ENCODE measurements around the gene DCHS2.
"Not testable (repeated sequence)": the region's sequence is repeated elsewhere in the genome, so short reads cannot be mapped to it uniquely, and the experiment has no call there.

DCHS2 gene

DNA sequence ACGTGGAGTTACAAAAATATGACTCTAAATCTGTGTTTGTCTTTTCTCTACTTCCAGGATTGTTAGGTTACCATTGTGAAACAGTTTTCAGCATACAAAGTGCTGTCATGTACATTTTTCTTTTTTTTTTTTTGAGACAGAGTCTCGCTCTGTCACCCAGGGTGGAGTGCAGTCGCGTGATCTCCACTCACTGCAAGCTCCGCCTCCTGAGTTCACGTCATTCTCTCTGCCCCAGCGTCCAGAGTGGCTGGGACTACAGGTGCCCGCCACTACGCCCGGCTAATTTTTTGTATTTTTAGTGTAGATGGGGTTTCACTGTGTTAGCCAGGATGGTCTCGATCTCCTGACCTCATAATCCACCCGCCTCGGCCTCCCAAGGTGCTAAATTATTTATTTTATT lies 274.2 kb downstream of the DCHS2 start:
- DNase-seq (ENCODE audit: low spot score) = not testable (repeated sequence)

DNA sequence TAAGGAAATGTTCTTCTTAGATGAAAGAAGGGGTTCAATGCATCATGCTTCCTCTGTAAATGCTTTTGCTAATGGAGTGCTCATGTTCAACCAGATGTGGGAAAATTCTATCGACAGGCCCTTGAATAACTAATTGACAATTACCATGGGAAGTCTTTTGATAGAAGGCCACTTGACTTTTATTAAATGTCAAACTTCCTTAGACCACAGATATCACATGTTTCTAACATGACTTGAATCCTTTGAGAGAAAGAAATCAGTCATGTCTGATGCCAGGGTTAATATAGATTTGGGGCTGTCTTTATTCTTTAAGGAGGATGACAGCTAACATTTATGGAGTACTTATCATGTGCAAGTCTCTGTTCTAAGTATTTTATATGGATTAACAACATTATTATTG lies 280.1 kb downstream of the DCHS2 start:
- no peak for DNase-seq (ENCODE audit: low spot score)

DNA sequence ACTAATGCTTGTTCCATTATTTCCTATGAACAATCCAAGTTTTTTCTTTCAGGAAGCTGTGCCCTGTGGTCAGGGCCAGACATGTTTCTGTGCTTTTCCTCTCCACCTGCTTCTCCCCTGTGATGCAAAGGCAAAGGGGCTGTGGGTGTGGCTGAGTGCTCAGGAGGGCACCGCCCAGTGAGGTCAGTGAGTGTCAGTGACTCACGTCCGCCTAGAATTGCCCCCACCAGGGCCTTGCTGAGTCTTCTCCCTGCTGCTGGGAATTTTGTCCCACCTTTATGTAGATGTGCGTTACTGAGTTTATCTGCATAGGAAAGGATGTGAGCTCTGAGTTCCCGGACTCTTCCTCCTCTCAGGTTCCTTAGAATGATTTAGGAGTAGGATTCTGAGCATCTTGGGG lies 283.2 kb downstream of the DCHS2 start:
- no peak for DNase-seq (ENCODE audit: low spot score)

DNA sequence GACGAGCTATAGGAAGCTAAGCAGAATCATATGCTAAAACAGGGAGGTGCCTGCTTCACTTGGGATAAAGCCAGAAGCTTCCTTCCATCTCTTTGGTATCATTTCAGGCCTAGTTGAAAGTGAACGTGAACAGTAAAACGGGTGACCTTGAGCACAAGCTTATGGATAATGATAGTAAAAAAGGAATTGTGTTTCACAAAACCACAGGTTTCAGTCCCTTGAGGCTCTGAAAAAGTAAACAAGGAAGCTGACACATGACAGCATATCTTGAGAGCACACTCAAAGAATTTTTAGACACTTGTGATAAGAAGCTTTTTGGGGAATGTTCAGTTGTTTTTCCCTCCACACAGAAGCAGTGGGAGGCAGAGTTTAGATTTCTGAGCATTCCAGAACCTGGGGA lies 286.1 kb downstream of the DCHS2 start:
- DNase-seq (ENCODE audit: low spot score) = no peak

DNA sequence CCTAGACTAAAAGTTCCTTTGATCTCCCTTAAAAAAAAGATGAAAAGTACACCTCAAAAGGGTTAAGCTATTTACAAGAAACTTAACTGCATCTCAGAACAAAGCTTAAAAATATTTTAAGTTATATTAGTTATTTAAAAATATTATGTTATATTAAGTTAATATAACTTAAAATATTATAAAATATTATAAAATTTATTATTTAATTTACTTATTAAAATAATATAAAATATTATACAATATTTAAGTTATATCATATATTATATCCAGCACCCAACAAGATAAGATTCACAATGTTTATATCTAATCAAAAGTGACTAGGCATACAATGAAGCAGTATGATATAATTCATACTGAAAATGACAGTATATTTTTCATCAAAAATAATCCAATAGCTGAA lies 296.9 kb downstream of the DCHS2 start:
- no peak for DNase-seq (ENCODE audit: low spot score)

DNA sequence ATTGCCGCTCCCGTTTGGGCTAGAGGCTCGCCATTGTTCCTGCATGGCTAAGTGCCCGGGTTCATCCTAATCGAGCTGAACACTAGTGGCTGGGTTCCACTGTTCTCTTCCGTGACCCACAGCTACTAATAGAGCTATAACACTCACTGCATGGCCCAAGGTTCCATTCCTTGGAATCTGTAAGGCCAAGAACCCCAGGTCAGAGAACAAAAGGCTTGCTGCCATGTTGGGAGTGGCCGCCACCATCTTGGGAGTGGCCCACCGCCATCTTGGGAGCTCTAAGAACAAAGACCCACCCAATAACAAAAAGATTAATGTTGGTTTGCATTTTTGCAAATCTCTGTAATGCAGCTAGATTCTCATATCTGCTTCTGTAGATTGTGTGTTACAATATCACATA lies 299.0 kb downstream of the DCHS2 start:
- DNase-seq (ENCODE audit: low spot score) = no peak

DNA sequence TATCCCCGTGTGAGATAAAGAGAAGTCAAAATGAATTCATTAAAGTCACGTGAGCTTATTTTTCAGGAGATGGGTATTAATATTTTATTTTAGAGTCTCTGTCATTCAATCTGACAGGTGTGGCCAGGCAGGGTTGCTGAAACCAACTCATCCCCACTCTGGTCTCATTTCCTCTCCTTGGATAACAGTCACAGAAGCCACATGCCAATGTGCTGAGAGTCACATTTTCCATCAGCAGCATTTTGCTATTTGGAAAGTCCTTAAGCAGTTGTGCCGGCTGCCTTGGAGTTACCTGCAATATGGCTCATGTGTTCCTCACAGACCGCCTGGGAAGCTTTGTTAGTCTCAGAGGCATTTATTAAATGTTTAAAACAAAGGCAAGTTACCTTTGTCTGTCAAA lies 302.3 kb downstream of the DCHS2 start:
- DNase-seq (ENCODE audit: low spot score) = no peak

DNA sequence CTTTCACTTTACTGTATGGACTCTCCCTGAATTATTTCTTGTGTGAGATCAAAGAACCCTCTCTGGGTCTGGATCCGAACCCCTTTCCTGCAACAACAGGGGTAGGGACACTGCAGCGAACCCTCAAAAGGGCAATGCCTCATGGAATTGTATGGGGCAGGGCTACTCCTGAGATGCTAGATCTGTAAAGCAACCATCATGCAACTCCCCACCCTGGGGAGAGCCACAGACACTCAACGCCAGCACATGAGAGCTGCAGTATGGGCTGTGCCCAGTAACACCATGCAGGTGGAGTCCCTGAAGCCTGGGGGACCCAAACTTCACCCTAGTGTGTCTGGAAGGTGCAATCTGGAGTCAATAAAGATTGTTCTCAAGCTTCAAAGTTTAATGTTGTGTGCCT lies 304.7 kb downstream of the DCHS2 start:
- DNase-seq (ENCODE audit: low spot score) = no peak

DNA sequence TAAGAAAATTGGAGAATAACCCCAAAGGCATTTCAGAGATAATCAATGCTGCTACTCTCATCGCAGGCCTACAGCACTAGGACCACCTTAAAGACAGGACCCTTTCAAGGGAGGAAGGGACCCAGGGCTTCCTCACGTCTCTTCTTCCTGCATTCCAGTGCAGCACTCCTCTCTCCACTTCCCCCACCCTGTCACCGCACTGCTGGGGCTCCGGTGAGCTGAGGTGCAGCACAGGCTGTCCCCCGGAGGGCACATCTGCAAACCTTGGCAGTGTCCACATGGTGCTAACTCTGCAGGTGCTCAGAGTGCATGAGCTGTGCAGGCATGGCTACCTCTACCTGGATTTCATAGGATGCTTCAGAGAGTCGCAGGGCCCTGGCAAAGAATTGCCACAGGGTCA lies 305.6 kb downstream of the DCHS2 start:
- no peak for DNase-seq (ENCODE audit: low spot score)

DNA sequence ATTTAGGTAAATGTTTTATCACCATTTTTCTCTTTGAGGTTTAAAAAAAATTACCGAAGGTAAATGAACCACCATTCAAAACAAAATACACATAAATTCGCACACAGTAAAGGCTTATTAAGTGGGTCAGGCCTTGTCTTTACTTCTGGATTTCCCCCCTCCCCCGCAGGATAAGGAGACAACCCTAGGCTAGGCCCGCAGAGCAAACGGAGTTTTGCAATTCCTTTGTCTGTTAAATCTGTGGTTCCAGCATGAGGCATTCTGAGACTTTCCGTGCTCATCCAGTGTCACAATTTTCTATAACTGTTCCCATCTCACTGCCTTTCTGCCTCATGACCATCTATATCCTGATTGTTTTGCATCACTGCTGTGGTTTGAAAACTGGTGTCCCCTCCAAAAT lies 307.4 kb downstream of the DCHS2 start:
- no peak for DNase-seq (ENCODE audit: low spot score)

DNA sequence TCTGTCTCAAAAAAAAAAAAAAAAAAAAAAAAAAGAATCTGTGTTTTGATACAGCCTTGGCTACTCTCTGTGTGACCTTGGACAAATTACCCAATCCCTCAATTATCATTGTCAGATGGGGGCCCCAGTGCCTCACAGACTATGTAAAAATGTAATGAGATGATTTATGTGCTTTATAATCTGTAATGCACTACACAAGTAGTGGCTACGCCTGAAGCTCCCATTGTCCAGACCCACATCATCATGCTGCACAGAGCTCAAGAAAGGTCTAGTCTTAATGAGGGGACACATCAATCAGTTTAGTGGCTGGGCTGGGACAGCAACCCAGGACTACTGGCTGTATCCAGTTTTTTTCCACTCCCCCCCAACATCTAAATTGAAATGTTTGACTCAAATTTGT lies 308.3 kb downstream of the DCHS2 start:
- DNase-seq (ENCODE audit: low spot score) = no peak

All from COLO829 (cell line).